ENCODE results near the gene CTSL.

- no peak for TF ChIP-seq CTCF (conservative IDR thresholded peaks at IDR 0.05 in 1 of 2, IDR thresholded peaks at IDR 0.05 in 1 of 2; ENCODE audit: low read depth in 1 of 2, low read length in 2 of 2)
- TF ChIP-seq EZH2 (IDR thresholded peaks at IDR 0.05; ENCODE audit: low read length, missing control alignments), result no peak
Observed at GRCh38 chr9:87708546-87708945, 17.4 kb upstream of the CTSL start.

Measured in fibroblast of lung (primary cell).